Right ventricle myocardium inferior (tissue), 1 donor: ENCODE results near the gene STX12. TPM values are rescaled to one million over a fixed set of nuclear protein-coding genes. Genes with fewer than 3 reads are reported as not detected.
"Not testable (repeated sequence)": the region's sequence is repeated elsewhere in the genome, so short reads cannot be mapped to it uniquely, and the experiment has no call there.

Experiments
- ATAC-seq: fragments of 200-7000 bp; cut with Tn5 transposase; one replicate; pipeline ENCODE4 v1.9.1; 2020; ENCODE audit warnings: mild to moderate bottlenecking, moderate library complexity
- DNase-seq: peaks from one replicate; pipeline ENCODE4 v3.0.0; 2021; ENCODE audit errors: missing footprints
- intact Hi-C: fragments of 100-400 bp; cut with DNase I; formaldehyde crosslinking; loops from one replicate; pipeline ENCODE4 v1.11.0; 2022
- total RNA-seq: library from RNA; stranded (reverse); fragmentation: NEBNext Ultra II Directional; extraction: Animal tissue kit (Norgen Biotek cat#: 25700); gene quantifications from one replicate; pipeline ENCODE4 v1.2.1, GENCODE V29; 2021
- donor health status: DM: no; HTN: yes; CAD: no; lungs with severe emphysema.

The STX12 gene
- total RNA-seq, 1 donor from 2014 or later, result 24.4 TPM

- intact Hi-C loops, result loop anchor here (5.0 kb wide), 1 partner anchor 350 kb away; no protein-coding TSS in a partner anchor
- DNase-seq, ATAC-seq: not testable (repeated sequence)
These were observed 84.5 kb downstream of the STX12 start for GRCh38 chr1:27857552-27857951.

- intact Hi-C loops, result loop anchor here (2.0 to 5.0 kb wide), 2 partner anchors 120 to 349 kb away; no protein-coding TSS in a partner anchor
- peak; percentile 89 for DNase-seq
- peak; percentile 90 for ATAC-seq
These were observed 85.3 kb downstream of the STX12 start for GRCh38 chr1:27858072-27858948.

- DNase-seq (no peak), ATAC-seq (no peak)
- intact Hi-C loops, result loop anchor here (2.0 to 5.0 kb wide), 2 partner anchors 120 to 348 kb away; no protein-coding TSS in a partner anchor
These were observed 86.0 kb downstream of the STX12 start for GRCh38 chr1:27858949-27859576.

- intact Hi-C loops, result no loop called here
- DNase-seq (no peak), ATAC-seq (no peak)
These were observed 88.4 kb downstream of the STX12 start for GRCh38 chr1:27861436-27861835.

GRCh38 chr1:27862004-27862403 is 89.0 kb downstream of the STX12 start:
- intact Hi-C loops, result no loop called here
- DNase-seq (no peak), ATAC-seq (no peak)

GRCh38 chr1:27862671-27863537 is 89.9 kb downstream of the STX12 start:
- ATAC-seq (peak; percentile 90), DNase-seq (peak; percentile 84)
- intact Hi-C loops, result no loop called here

GRCh38 chr1:27863538-27863915 is 90.5 kb downstream of the STX12 start:
- intact Hi-C loops, result no loop called here
- ATAC-seq, result peak; percentile 52

GRCh38 chr1:27864264-27864895 is 91.4 kb downstream of the STX12 start:
- intact Hi-C loops, result no loop called here
- ATAC-seq (peak; percentile 60), DNase-seq (no peak)

More at GRCh38 chr1:27863538-27863915, 90.5 kb downstream of the STX12 start:
- DNase-seq, result peak; percentile 78

GRCh38 chr1:27865821-27866220 is 92.8 kb downstream of the STX12 start:
- no peak for DNase-seq
- intact Hi-C loops, result no loop called here
- ATAC-seq, result no peak

GRCh38 chr1:27868556-27868931 is 95.5 kb downstream of the STX12 start:
- DNase-seq (no peak), ATAC-seq (no peak)
- intact Hi-C loops, result no loop called here

GRCh38 chr1:27868932-27869718 is 96.1 kb downstream of the STX12 start:
- intact Hi-C loops, result no loop called here
- DNase-seq (peak; percentile 68), ATAC-seq (peak; percentile 34)

- ATAC-seq, result no peak
- intact Hi-C loops, result no loop called here
- no peak for DNase-seq
These were observed 96.7 kb downstream of the STX12 start for GRCh38 chr1:27869719-27870085.

- intact Hi-C loops, ATAC-seq, DNase-seq: not testable (repeated sequence)
These were observed 98.1 kb downstream of the STX12 start for GRCh38 chr1:27871076-27871475.

GRCh38 chr1:27872059-27872801 is 99.2 kb downstream of the STX12 start, which contains the start of gene THEMIS2:
Gene THEMIS2 (plus strand): TSS chr1:27872544. CDS start chr1:27872572, 28 bp downstream.
- peak; percentile 74 for ATAC-seq
- intact Hi-C loops, result no loop called here
- peak; percentile 91 for DNase-seq

- intact Hi-C loops, result no loop called here
These were observed 100.0 kb downstream of the STX12 start for GRCh38 chr1:27872802-27873551.

GRCh38 chr1:27873671-27874384 is 100.8 kb downstream of the STX12 start:
- DNase-seq (peak; percentile 85), ATAC-seq (peak; percentile 26)
- intact Hi-C loops, result no loop called here

More at GRCh38 chr1:27872802-27873551, 100.0 kb downstream of the STX12 start:
- DNase-seq, result no peak
- ATAC-seq, result peak; percentile 7
